ENCODE data around the gene SLC38A7.

DNA sequence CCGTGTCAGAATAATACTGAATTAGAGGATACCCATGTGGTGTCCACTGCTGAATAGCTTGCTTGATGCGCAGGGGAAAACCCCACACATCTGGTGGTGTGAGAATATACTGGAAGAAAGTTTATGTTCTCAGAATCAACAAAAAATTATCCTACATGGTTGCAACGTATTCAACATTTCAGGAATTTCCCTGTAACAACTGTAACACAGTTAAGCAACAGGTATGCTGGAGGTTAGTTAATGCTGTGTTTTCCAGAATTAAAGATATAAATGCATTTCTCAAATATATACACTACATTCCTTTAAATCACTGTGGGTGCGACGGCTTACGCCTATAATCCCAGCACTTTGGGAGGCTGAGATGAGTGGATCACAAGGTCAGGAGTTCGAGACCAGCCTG is 60.4 kb downstream of the SLC38A7 start:
- TF ChIP-seq, protein P1, sequence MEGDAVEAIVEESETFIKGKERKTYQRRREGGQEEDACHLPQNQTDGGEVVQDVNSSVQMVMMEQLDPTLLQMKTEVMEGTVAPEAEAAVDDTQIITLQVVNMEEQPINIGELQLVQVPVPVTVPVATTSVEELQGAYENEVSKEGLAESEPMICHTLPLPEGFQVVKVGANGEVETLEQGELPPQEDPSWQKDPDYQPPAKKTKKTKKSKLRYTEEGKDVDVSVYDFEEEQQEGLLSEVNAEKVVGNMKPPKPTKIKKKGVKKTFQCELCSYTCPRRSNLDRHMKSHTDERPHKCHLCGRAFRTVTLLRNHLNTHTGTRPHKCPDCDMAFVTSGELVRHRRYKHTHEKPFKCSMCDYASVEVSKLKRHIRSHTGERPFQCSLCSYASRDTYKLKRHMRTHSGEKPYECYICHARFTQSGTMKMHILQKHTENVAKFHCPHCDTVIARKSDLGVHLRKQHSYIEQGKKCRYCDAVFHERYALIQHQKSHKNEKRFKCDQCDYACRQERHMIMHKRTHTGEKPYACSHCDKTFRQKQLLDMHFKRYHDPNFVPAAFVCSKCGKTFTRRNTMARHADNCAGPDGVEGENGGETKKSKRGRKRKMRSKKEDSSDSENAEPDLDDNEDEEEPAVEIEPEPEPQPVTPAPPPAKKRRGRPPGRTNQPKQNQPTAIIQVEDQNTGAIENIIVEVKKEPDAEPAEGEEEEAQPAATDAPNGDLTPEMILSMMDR (IDR thresholded peaks at IDR 0.05): no peak
- TF ChIP-seq POLR2A (IDR thresholded peaks at IDR 0.05): no peak

Measured in thyroid gland (tissue), 4 donors.